CD14-positive monocyte (primary cell): ENCODE results near the gene STK4. TPM values are rescaled to one million over a fixed set of nuclear protein-coding genes. Genes with fewer than 3 reads are reported as not detected.

Experiments
- DNase-seq, 3 donors: peaks; one replicate each; pipeline ENCODE4 v3.0.0-alpha.2; 2011 to 2022
- H2AFZ ChIP-seq: 2 replicates; pipeline ENCODE4 v1.6.0; 2012; ENCODE audit warnings: mild to moderate bottlenecking, low read depth, low read length, inconsistent platforms; ENCODE audit not compliant: insufficient read depth, poor library complexity, severe bottlenecking
- H3K27ac ChIP-seq, 2 donors: 1 replicate in 1 of 2; 2 replicates in 1 of 2; pipeline ENCODE4 v1.5.1; 2012 to 2013; ENCODE audit warnings: low read length in 2 of 2, control low read depth in 1 of 2, inconsistent platforms in 1 of 2, low read depth in 1 of 2, mild to moderate bottlenecking in 1 of 2
- H3K27me3 ChIP-seq, 2 donors: one replicate each; pipeline versions ENCODE4 v1.6.0 to v1.6.1; 2011 to 2013; ENCODE audit warnings: low read length in 2 of 2; ENCODE audit not compliant: control insufficient read depth in 2 of 2, insufficient read depth in 2 of 2
- H3K36me3 ChIP-seq, 2 donors: replicated peaks in 1 of 2; 1 replicate in 1 of 2; 2 replicates in 1 of 2; pipeline versions ENCODE4 v1.5.1 to v1.6.1; 2012 to 2013; ENCODE audit warnings: low read length in 2 of 2, control low read depth in 1 of 2, inconsistent platforms in 1 of 2, mild to moderate bottlenecking in 1 of 2; ENCODE audit not compliant: insufficient read depth in 2 of 2, control insufficient read depth in 1 of 2
- H3K4me1 ChIP-seq, 2 donors: 1 replicate in 1 of 2; 2 replicates in 1 of 2; pipeline versions ENCODE4 v1.5.1 to v1.6.1; 2012 to 2013; ENCODE audit warnings: low read length in 2 of 2, control low read depth in 1 of 2, inconsistent platforms in 1 of 2, mild to moderate bottlenecking in 1 of 2, moderate library complexity in 1 of 2; ENCODE audit not compliant: insufficient read depth in 2 of 2, control insufficient read depth in 1 of 2
- H3K4me2 ChIP-seq: replicated peaks from 2 replicates; pipeline ENCODE3; 2012; ENCODE audit warnings: low read length, moderate library complexity, mild to moderate bottlenecking; ENCODE audit not compliant: poor library complexity, severe bottlenecking; ENCODE audit errors: extremely low read depth
- H3K4me3 ChIP-seq, 3 experiments: fragments of 200-600 bp in 1 of 3; sonication (generic) in 1 of 3; replicated peaks in 1 of 3; 1 replicate in 2 of 3; 2 replicates in 1 of 3; pipeline ENCODE4 v1.5.1; 2011 to 2013; ENCODE audit warnings: low read length in 3 of 3, mild to moderate bottlenecking in 3 of 3, control low read depth in 2 of 3, low read depth in 2 of 3, inconsistent platforms in 1 of 3, moderate library complexity in 1 of 3
- H3K79me2 ChIP-seq: 2 replicates; pipeline ENCODE4 v1.6.0; 2012; ENCODE audit warnings: mild to moderate bottlenecking, control low read depth, inconsistent platforms, low read length, moderate library complexity; ENCODE audit not compliant: insufficient read depth
- H3K9ac ChIP-seq: 2 replicates; pipeline ENCODE4 v1.6.0; 2017; ENCODE audit warnings: low read length, mild to moderate bottlenecking; ENCODE audit not compliant: insufficient read depth, poor library complexity, severe bottlenecking
- H3K9me3 ChIP-seq, 2 donors: replicated peaks in 1 of 2; 1 replicate in 1 of 2; 2 replicates in 1 of 2; pipeline versions ENCODE4 v1.5.1 to v1.6.1; 2012 to 2013; ENCODE audit warnings: low read length in 2 of 2, control low read depth in 1 of 2; ENCODE audit not compliant: control insufficient read depth in 1 of 2, insufficient read depth in 1 of 2
- H4K20me1 ChIP-seq: 2 replicates; pipeline ENCODE4 v1.6.0; 2012; ENCODE audit warnings: mild to moderate bottlenecking, low read length, control low read depth, moderate library complexity; ENCODE audit not compliant: insufficient read depth
- H3K27ac Mint-ChIP-seq, 7 donors: one replicate each; pipeline ENCODE4 v1.8.0; 2020; ENCODE audit warnings: mild to moderate bottlenecking in 7 of 7, mixed read lengths in 7 of 7, moderate library complexity in 6 of 7, inconsistent platforms in 2 of 7
- H3K27me3 Mint-ChIP-seq, 3 donors: one replicate each; pipeline ENCODE4 v1.8.0; 2021 to 2022; ENCODE audit warnings: low read depth in 3 of 3, mild to moderate bottlenecking in 3 of 3, mixed read lengths in 3 of 3, moderate library complexity in 3 of 3, inconsistent platforms in 1 of 3
- H3K36me3 Mint-ChIP-seq, 2 donors: one replicate each; pipeline ENCODE4 v1.8.0; 2020; ENCODE audit warnings: mixed read lengths in 2 of 2, inconsistent platforms in 1 of 2, mild to moderate bottlenecking in 1 of 2
- H3K4me1 Mint-ChIP-seq: one replicate; pipeline ENCODE4 v1.8.0; 2020; ENCODE audit warnings: mild to moderate bottlenecking, mixed read lengths
- H3K4me3 Mint-ChIP-seq, 2 donors: one replicate each; pipeline ENCODE4 v1.8.0; 2020; ENCODE audit warnings: mild to moderate bottlenecking in 2 of 2, mixed read lengths in 2 of 2, moderate library complexity in 1 of 2
- H3K9me3 Mint-ChIP-seq, 7 donors: one replicate each; pipeline ENCODE4 v1.8.0; 2020 to 2022; ENCODE audit warnings: mixed read lengths in 7 of 7, mild to moderate bottlenecking in 6 of 7, moderate library complexity in 6 of 7, inconsistent platforms in 2 of 7
- WGBS: methylation state at CpG from one replicate; pipeline ENCODE4 v1.1.5; 2013; ENCODE audit warnings: missing lambda C conversion rate; ENCODE audit not compliant: insufficient coverage; 5-methylcytosine and 5-hydroxymethylcytosine counted together
- intact Hi-C, 2 donors: fragments of 100-400 bp; cut with micrococcal nuclease; formaldehyde crosslinking; loops; one replicate each; pipeline versions ENCODE4 v1.15.0 to v1.15.1; 2023
- polyA plus RNA-seq, 3 donors: library from polyadenylated mRNA; depleted of rRNA in 1 of 3; unstranded in 2 of 3; stranded (reverse) in 1 of 3; fragments of 300-500 nt in 2 of 3; fragments of >200 nt in 1 of 3; fragmentation: Illumina TruSeq in 2 of 3; gene quantifications; 1 replicate in 2 of 3; 2 replicates in 1 of 3; pipeline ENCODE4 v1.2.3, GENCODE V29; 2012 to 2021
- TF ChIP-seq, protein P1 (sequence below): fragments of 200-600 bp; IDR thresholded peaks from one replicate; pipeline ENCODE4 v1.8.0; 2022; ENCODE audit warnings: antibody characterized with exemption, mild to moderate bottlenecking

STK4 gene
- polyA plus RNA-seq, 3 donors, result 53.0 to 123 (median 69.9) TPM

DNA sequence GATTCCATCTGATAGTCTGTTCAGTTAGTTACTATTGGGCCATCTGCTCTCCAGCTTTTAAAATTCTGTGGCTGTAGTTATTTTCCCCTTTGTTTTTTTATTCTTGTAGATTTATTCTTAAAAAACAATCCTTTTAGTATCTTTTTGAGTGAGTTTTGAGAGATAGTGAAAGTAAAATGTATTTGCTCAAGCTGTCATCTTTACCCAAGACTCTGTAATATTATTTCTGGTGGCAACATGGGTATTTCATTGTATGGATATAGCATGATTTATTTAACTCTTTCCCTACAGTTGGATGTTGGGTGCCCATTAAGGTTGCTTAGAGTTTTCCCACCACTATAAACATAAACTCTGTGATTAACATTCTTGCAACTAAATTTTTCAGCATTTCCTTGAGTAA lies 24.6 kb downstream of the STK4 start:
- H3K36me3 ChIP-seq, result peaks cover 45 to 53% of the 10 kb centered on the region in 2 donors
- no peaks in the 10 kb centered on the region for H3K27me3 ChIP-seq
- H3K4me1 ChIP-seq, result peaks cover 46 to 56% of the 10 kb centered on the region in 2 donors
- peak overlapping the region; percentile 62 for H3K4me2 ChIP-seq
- Mint-ChIP-seq H3K4me1 (peaks cover 52% of the 10 kb centered on the region), H3K27ac (peak overlapping the region; percentile 91 to 96 (median 92)), H3K4me3 (peak overlapping the region; percentile 56 to 84), H3K9me3 (peaks cover 0 to 2% (median 0%) of the 10 kb centered on the region in 7 donors), H3K36me3 (peaks cover 36 to 61% of the 10 kb centered on the region in 2 donors), H3K27me3 (no peaks in the 10 kb centered on the region)
- TF ChIP-seq, protein P1, sequence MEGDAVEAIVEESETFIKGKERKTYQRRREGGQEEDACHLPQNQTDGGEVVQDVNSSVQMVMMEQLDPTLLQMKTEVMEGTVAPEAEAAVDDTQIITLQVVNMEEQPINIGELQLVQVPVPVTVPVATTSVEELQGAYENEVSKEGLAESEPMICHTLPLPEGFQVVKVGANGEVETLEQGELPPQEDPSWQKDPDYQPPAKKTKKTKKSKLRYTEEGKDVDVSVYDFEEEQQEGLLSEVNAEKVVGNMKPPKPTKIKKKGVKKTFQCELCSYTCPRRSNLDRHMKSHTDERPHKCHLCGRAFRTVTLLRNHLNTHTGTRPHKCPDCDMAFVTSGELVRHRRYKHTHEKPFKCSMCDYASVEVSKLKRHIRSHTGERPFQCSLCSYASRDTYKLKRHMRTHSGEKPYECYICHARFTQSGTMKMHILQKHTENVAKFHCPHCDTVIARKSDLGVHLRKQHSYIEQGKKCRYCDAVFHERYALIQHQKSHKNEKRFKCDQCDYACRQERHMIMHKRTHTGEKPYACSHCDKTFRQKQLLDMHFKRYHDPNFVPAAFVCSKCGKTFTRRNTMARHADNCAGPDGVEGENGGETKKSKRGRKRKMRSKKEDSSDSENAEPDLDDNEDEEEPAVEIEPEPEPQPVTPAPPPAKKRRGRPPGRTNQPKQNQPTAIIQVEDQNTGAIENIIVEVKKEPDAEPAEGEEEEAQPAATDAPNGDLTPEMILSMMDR, result no peak
- H3K79me2 ChIP-seq, result peaks cover 94% of the 10 kb centered on the region
- peak overlapping the region; percentile 49 for H2AFZ ChIP-seq
- peaks cover 21% of the 10 kb centered on the region for H4K20me1 ChIP-seq
- H3K27ac ChIP-seq, result peak overlapping the region; percentile 80 to 90
- peak overlapping the region; percentile 55 for H3K9ac ChIP-seq
- DNase-seq, result no peak
- H3K4me3 ChIP-seq, result peak overlapping the region in 2 of 3 experiments; percentile 43 to 63
- no peaks in the 10 kb centered on the region for H3K9me3 ChIP-seq
- intact Hi-C loops, result loop anchor here in 1 of 2 donors (1.0 kb wide), 1 partner anchor 10 kb away; no protein-coding TSS in a partner anchor

DNA sequence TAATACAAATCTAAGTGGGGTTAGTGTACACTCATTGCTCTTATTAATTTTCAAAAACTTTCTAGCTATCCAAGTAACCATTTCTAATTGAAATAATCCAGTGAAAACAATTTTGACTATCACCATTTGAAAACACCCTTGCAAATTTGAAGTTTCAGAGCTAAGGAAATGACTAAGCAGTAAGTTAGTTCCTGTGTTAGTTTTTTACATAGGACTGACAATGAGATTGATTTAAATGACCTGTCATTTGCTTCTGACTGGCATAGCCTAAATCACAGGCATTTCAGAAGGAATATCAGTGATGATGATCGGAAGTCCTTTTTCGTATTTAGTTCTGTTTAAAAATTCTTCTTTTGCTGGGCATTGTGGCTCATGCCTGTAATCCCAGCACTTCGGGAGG lies 27.0 kb downstream of the STK4 start:
- H3K79me2 ChIP-seq, result peaks cover 96% of the 10 kb centered on the region

More for the DNA sequence above, 27.0 kb downstream of the STK4 start:
- peak overlapping the region; percentile 84 for H3K27ac ChIP-seq
- peaks cover 37 to 45% of the 10 kb centered on the region in 2 donors for H3K4me1 ChIP-seq
- H3K9me3 Mint-ChIP-seq, result no peaks in the 10 kb centered on the region
- 0% methylated on average over 2 of the region's 3 CpGs for WGBS
- peak overlapping the region in 1 of 3 experiments; percentile 60 for H3K4me3 ChIP-seq
- intact Hi-C loops, result no loop called here
- peak overlapping the region; percentile 89 to 97 (median 95) for H3K27ac Mint-ChIP-seq
- H3K36me3 Mint-ChIP-seq, result peaks cover 46 to 66% of the 10 kb centered on the region in 2 donors
- H3K4me1 Mint-ChIP-seq, result peaks cover 43% of the 10 kb centered on the region
- H3K36me3 ChIP-seq, result peaks cover 51 to 55% of the 10 kb centered on the region in 2 donors
- DNase-seq, result peak; percentile 38 to 69 (median 56)
- TF ChIP-seq, protein P1, result no peak
- H3K9ac ChIP-seq, result peak overlapping the region; percentile 28
- peaks cover 15% of the 10 kb centered on the region for H4K20me1 ChIP-seq
- no peaks in the 10 kb centered on the region for H3K27me3 Mint-ChIP-seq
- no peaks in the 10 kb centered on the region for H3K27me3 ChIP-seq
- no peak overlapping the region for H2AFZ ChIP-seq
- H3K9me3 ChIP-seq, result no peaks in the 10 kb centered on the region
- peak overlapping the region; percentile 61 for H3K4me2 ChIP-seq
- peak overlapping the region; percentile 62 to 64 for H3K4me3 Mint-ChIP-seq
